HCT116 (cell line): ENCODE results near the gene BRICD5. TPM values are rescaled to one million over a fixed set of nuclear protein-coding genes. Genes with fewer than 3 reads are reported as not detected.

ENCODE experiments used
- ATAC-seq: fragments of 200-7000 bp; cut with Tn5 transposase; 2 replicates; pipeline ENCODE4 v1.9.1; 2020; ENCODE audit warnings: mild to moderate bottlenecking, moderate library complexity
- BruUV-seq: library from RNA; stranded (reverse); fragments of 400-500 nt; replicated peaks from 2 replicates; lab custom pipeline; 2021; lab: Mats Ljungman, UMichigan
- CTCF ChIA-PET: fragments of 300-600 bp; sonication (Branson Sonifier 250); formaldehyde crosslinking; loops from one replicate; lab custom pipeline; 2021; ENCODE audit warnings: antibody characterized with exemption; lab: Charles Lee
- POLR2A ChIA-PET: fragments of 300-600, 350-600 bp; sonication (Branson Sonifier 250); formaldehyde crosslinking; loops from one replicate; lab custom pipeline; 2021; ENCODE audit warnings: antibody characterized with exemption; lab: Charles Lee
- RAD21 ChIA-PET, 2 experiments: fragments of 300-600 bp; sonication (Branson Sonifier 250); formaldehyde crosslinking; loops; one replicate each; lab custom pipeline; 2023; ENCODE audit warnings: low total read pairs in 2 of 2; ENCODE audit not compliant: uncharacterized antibody in 2 of 2, unreplicated experiment in 2 of 2, low non-redundant PET in 1 of 2; lab: Charles Lee
- DNase-seq: peaks from one replicate; pipeline ENCODE4 v3.0.0-alpha.2; 2010; ENCODE audit warnings: low read depth, low spot score
- H2AFZ ChIP-seq: fragments of 200-600 bp; shearing (Covaris generic), sonication (generic); 2 replicates; pipeline ENCODE4 v1.6.1; 2017; ENCODE audit warnings: low read depth, mixed run types, mixed read lengths, antibody characterized with exemption, low read length; ENCODE audit not compliant: poor library complexity, severe bottlenecking
- H3K27ac ChIP-seq: 2 replicates; pipeline ENCODE4 v1.5.1; 2012; ENCODE audit warnings: low read depth, low read length
- H3K27me3 ChIP-seq: fragments of 200-600 bp; sonication (generic); 2 replicates; pipeline ENCODE4 v1.6.1; 2016; ENCODE audit warnings: mixed run types, low read length, mixed read lengths; ENCODE audit not compliant: insufficient read depth
- H3K36me3 ChIP-seq, 2 experiments: fragments of 200-500 bp in 1 of 2; fragments of 200-600 bp in 1 of 2; sonication (Bioruptor generic) in 1 of 2; sonication (generic) in 1 of 2; 2 replicates each; pipeline versions ENCODE4 v1.5.1 to v1.6.1; 2014 to 2016; ENCODE audit warnings: low read length in 2 of 2, inconsistent platforms in 1 of 2, mixed read lengths in 1 of 2, mixed run types in 1 of 2; ENCODE audit not compliant: insufficient read depth in 2 of 2, control insufficient read depth in 1 of 2
- H3K4me1 ChIP-seq, 2 experiments: fragments of 200-600 bp in 1 of 2; sonication (generic) in 1 of 2; 2 replicates each; pipeline versions ENCODE4 v1.5.1 to v1.6.1; 2012 to 2017; ENCODE audit warnings: low read length in 2 of 2, inconsistent platforms in 1 of 2, mild to moderate bottlenecking in 1 of 2, mixed read lengths in 1 of 2, mixed run types in 1 of 2, moderate library complexity in 1 of 2; ENCODE audit not compliant: insufficient read depth in 2 of 2, control insufficient read depth in 1 of 2
- H3K4me2 ChIP-seq: fragments of 200-600 bp; sonication (generic); 2 replicates; pipeline ENCODE4 v1.6.1; 2017; ENCODE audit warnings: mixed run types, low read length, mixed read lengths
- H3K4me3 ChIP-seq, 2 experiments: fragments of 200-600 bp in 1 of 2; sonication (generic) in 1 of 2; replicated peaks in 1 of 2; 2 replicates each; pipeline ENCODE4 v1.5.1; 2011 to 2016; ENCODE audit warnings: low read length in 2 of 2, control low read depth in 1 of 2, low read depth in 1 of 2, mild to moderate bottlenecking in 1 of 2, mixed read lengths in 1 of 2, mixed run types in 1 of 2
- H3K79me2 ChIP-seq: fragments of 200-600 bp; sonication (generic); 2 replicates; pipeline ENCODE4 v1.6.1; 2017; ENCODE audit warnings: mild to moderate bottlenecking, mixed run types, low read length, moderate library complexity, mixed read lengths; ENCODE audit not compliant: insufficient read depth
- H3K9ac ChIP-seq: fragments of 200-600 bp; sonication (generic); 2 replicates; pipeline ENCODE4 v1.6.1; 2016; ENCODE audit warnings: low read length, mixed read lengths
- H3K9me2 ChIP-seq: fragments of 200-600 bp; sonication (generic), shearing (Covaris generic); 2 replicates; pipeline ENCODE4 v1.6.1; 2017; ENCODE audit warnings: mixed run types, mild to moderate bottlenecking, moderate library complexity; ENCODE audit not compliant: insufficient read depth
- H3K9me3 ChIP-seq, 2 experiments: fragments of 200-500 bp in 1 of 2; fragments of 200-600 bp in 1 of 2; sonication (Bioruptor generic) in 1 of 2; sonication (generic) in 1 of 2; 2 replicates each; pipeline ENCODE4 v1.6.1; 2014 to 2017; ENCODE audit warnings: low read length in 2 of 2, mixed read lengths in 2 of 2, inconsistent platforms in 1 of 2, low read depth in 1 of 2, mild to moderate bottlenecking in 1 of 2, mixed run types in 1 of 2, moderate library complexity in 1 of 2; ENCODE audit not compliant: control insufficient read depth in 1 of 2, insufficient read depth in 1 of 2
- H4K20me1 ChIP-seq: fragments of 200-600 bp; sonication (generic), shearing (Covaris generic); 2 replicates; pipeline ENCODE4 v1.6.1; 2017; ENCODE audit warnings: mixed run types, mild to moderate bottlenecking, moderate library complexity; ENCODE audit not compliant: insufficient read depth
- ATF3 ChIP-seq: IDR thresholded peaks from 2 replicates; pipeline ENCODE4 v1.6.1; 2012
- CEBPB ChIP-seq: IDR thresholded peaks from 2 replicates; pipeline ENCODE4 v1.6.1; 2012; ENCODE audit warnings: low read depth
- CTCF ChIP-seq, 3 experiments: fragments of 200-600 bp in 1 of 3; sonication (generic) in 1 of 3; IDR thresholded peaks in 2 of 3; conservative IDR thresholded peaks in 1 of 3; 2 replicates each; pipeline ENCODE4 v1.5.1; 2012 to 2017; ENCODE audit warnings: low read depth in 2 of 3, low read length in 2 of 3, antibody characterized with exemption in 1 of 3, borderline replicate concordance in 1 of 3, control low read depth in 1 of 3, mild to moderate bottlenecking in 1 of 3, mixed read lengths in 1 of 3, mixed run types in 1 of 3, moderate library complexity in 1 of 3; ENCODE audit not compliant: insufficient read depth in 1 of 3
- ELF1 ChIP-seq: IDR thresholded peaks from 2 replicates; pipeline ENCODE4 v1.6.1; 2012; ENCODE audit warnings: low read depth, borderline replicate concordance
- FOSL1 ChIP-seq: IDR thresholded peaks from 2 replicates; pipeline ENCODE4 v1.6.1; 2012; ENCODE audit warnings: low read depth
- POLR2A ChIP-seq: IDR thresholded peaks from 2 replicates; pipeline ENCODE4 v1.7.0; 2011; ENCODE audit warnings: borderline replicate concordance; ENCODE audit not compliant: insufficient read depth, insufficient read length; ENCODE audit errors: extremely low read depth
- REST ChIP-seq: IDR thresholded peaks from 2 replicates; pipeline ENCODE4 v1.6.1; 2012; ENCODE audit warnings: low read depth
- intact Hi-C: fragments of 100-400 bp; cut with micrococcal nuclease; formaldehyde crosslinking; loops from 2 replicates; pipeline ENCODE4 v1.10.0; 2022
- total RNA-seq: library from RNA; stranded (reverse); gene quantifications from one replicate; pipeline ENCODE4 v1.2.1, GENCODE V29; 2021; ENCODE audit not compliant: unreplicated experiment

The BRICD5 gene
- total RNA-seq, 1 experiment from 2014 or later = 9.8 TPM

GRCh38 chr16:2176047-2176446 lies 34.6 kb downstream of the BRICD5 start:
- H3K27me3 ChIP-seq = no peaks in the 10 kb centered on the region
- POLR2A ChIA-PET = interaction anchor here (0.8 kb wide), 1 partner anchor 21 kb away, joined by 4 read pairs; the partner anchor contains the start of gene TRAF7
- no peak overlapping the region for H3K4me2 ChIP-seq
- CTCF ChIA-PET = no interaction called here
- H4K20me1 ChIP-seq = no peaks in the 10 kb centered on the region
- no peaks in the 10 kb centered on the region for H3K79me2 ChIP-seq
- no peak overlapping the region for H2AFZ ChIP-seq
- H3K9me2 ChIP-seq = no peaks in the 10 kb centered on the region
- H3K9ac ChIP-seq = no peak overlapping the region
- DNase-seq (no peak), ATAC-seq (no peak)
- RAD21 ChIA-PET = no interaction called here
- H3K4me3 ChIP-seq = no peak overlapping the region
- H3K27ac ChIP-seq = no peak overlapping the region; the same call in 1 of the 2 replicates
- no TSS peak for BruUV-seq
- no peaks in the 10 kb centered on the region for H3K9me3 ChIP-seq
- TF ChIP-seq REST = no peak
- TF ChIP-seq FOSL1 = no peak
- TF ChIP-seq POLR2A = no peak
- no peak for TF ChIP-seq ELF1
- no peak for TF ChIP-seq CTCF (IDR thresholded peaks at IDR 0.05 in 2 of 3, conservative IDR thresholded peaks at IDR 0.05 in 1 of 3; ENCODE audit: borderline replicate concordance in 1 of 3, insufficient read depth in 1 of 3, low read depth in 2 of 3, low read length in 2 of 3)
- TF ChIP-seq CEBPB = no peak
- no peak for TF ChIP-seq ATF3
- H3K4me1 ChIP-seq = peaks cover 0 to 5% of the 10 kb centered on the region in 2 experiments; a peak in 1 of 4 replicates
- H3K36me3 ChIP-seq = peaks cover 8 to 30% of the 10 kb centered on the region in 2 experiments; a peak in 2 of 4 replicates
- intact Hi-C loops = no loop called here
